ENCODE measurements around the gene GALM. TPM values are rescaled to one million over a fixed set of nuclear protein-coding genes. Genes with fewer than 3 reads are reported as not detected.
"Not testable (repeated sequence)": the region's sequence is repeated elsewhere in the genome, so short reads cannot be mapped to it uniquely, and the experiment has no call there.

The GALM gene
- total RNA-seq, 2 donors from 2014 or later = 51.6 to 59.0 TPM

- DNase-seq; ATAC-seq; intact Hi-C loops (cut with DNase I, micrococcal nuclease): not testable (repeated sequence)
Measured at GRCh38 chr2:38643683-38644511, 22.0 kb upstream of the GALM start.

GRCh38 chr2:38648107-38648761 lies 17.7 kb upstream of the GALM start:
- intact Hi-C loops (cut with DNase I, micrococcal nuclease) = no loop called here
- no peak for DNase-seq
- no peak for ATAC-seq

- ATAC-seq (no peak), DNase-seq (no peak)
- intact Hi-C loops (cut with DNase I, micrococcal nuclease) = no loop called here
Measured at GRCh38 chr2:38649176-38649728, 16.7 kb upstream of the GALM start.

- intact Hi-C loops (cut with DNase I, micrococcal nuclease) = no loop called here
- DNase-seq = no peak
- ATAC-seq = peak; percentile 80
Measured at GRCh38 chr2:38650012-38650411, 15.9 kb upstream of the GALM start.

- DNase-seq (no peak), ATAC-seq (no peak)
- intact Hi-C loops (cut with DNase I, micrococcal nuclease) = no loop called here
Measured at GRCh38 chr2:38650717-38651116, 15.2 kb upstream of the GALM start.

- no peak for DNase-seq
- intact Hi-C loops (cut with DNase I, micrococcal nuclease) = no loop called here
- peak; percentile 51 for ATAC-seq
Measured at GRCh38 chr2:38652431-38653273, 13.3 kb upstream of the GALM start.

- DNase-seq = no peak
- intact Hi-C loops (cut with DNase I, micrococcal nuclease) = no loop called here
- ATAC-seq = no peak
Measured at GRCh38 chr2:38653380-38653714, 12.6 kb upstream of the GALM start.

- ATAC-seq = no peak
- no peak for DNase-seq
- intact Hi-C loops (cut with DNase I, micrococcal nuclease) = no loop called here
Measured at GRCh38 chr2:38653715-38654527, 12.0 kb upstream of the GALM start.

GRCh38 chr2:38654528-38655381 lies 11.2 kb upstream of the GALM start:
- intact Hi-C loops (cut with DNase I, micrococcal nuclease) = no loop called here
- no peak for DNase-seq
- no peak for ATAC-seq

GRCh38 chr2:38655441-38655840 lies 10.5 kb upstream of the GALM start:
- DNase-seq = no peak

GRCh38 chr2:38656866-38657480 lies 8.9 kb upstream of the GALM start:
- ATAC-seq (no peak), DNase-seq (no peak)
- intact Hi-C loops (cut with DNase I, micrococcal nuclease) = no loop called here

More at GRCh38 chr2:38655441-38655840, 10.5 kb upstream of the GALM start:
- intact Hi-C loops (cut with DNase I, micrococcal nuclease) = no loop called here
- no peak for ATAC-seq

GRCh38 chr2:38658613-38659012 lies 7.3 kb upstream of the GALM start:
- intact Hi-C loops (cut with DNase I, micrococcal nuclease) = no loop called here
- ATAC-seq (no peak), DNase-seq (no peak)

GRCh38 chr2:38659115-38659514 lies 6.8 kb upstream of the GALM start:
- ATAC-seq (no peak), DNase-seq (no peak)
- intact Hi-C loops (cut with DNase I, micrococcal nuclease) = no loop called here

- intact Hi-C loops (cut with DNase I, micrococcal nuclease) = no loop called here
- DNase-seq = no peak
- ATAC-seq = no peak
Measured at GRCh38 chr2:38660282-38660681, 5.6 kb upstream of the GALM start.

GRCh38 chr2:38661306-38661705 lies 4.6 kb upstream of the GALM start:
- DNase-seq = no peak
- ATAC-seq = no peak
- intact Hi-C loops (cut with DNase I, micrococcal nuclease) = no loop called here

GRCh38 chr2:38666556-38666910 lies 619 bp downstream of the GALM start:
- intact Hi-C loops (cut with DNase I, micrococcal nuclease) = loop anchor here in 1 of 2 donors (5.0 kb wide), 1 partner anchor 64 kb away; the partner anchor contains the start of gene HNRNPLL
- DNase-seq = peak; percentile 65 to 89
- peak; percentile 92 for ATAC-seq

GRCh38 chr2:38668092-38668491 lies 2.2 kb downstream of the GALM start:
- ATAC-seq (no peak), DNase-seq (no peak)
- intact Hi-C loops (cut with DNase I, micrococcal nuclease) = loop anchor here in 1 of 2 donors (5.0 kb wide), 1 partner anchor 66 kb away; the partner anchor contains the start of gene HNRNPLL
